CD4-positive, alpha-beta T cell treated with Interleukin-1 beta for 1 hour (primary cell): Measurements from ENCODE around the gene CACNG6.
A peak's percentile ranks its signal among the peaks of the same experiment; 100 is the strongest.

Experiments used
- DNase-seq, 2 donors: peaks; one replicate each; pipeline ENCODE4 v3.0.0-alpha.2; 2020 to 2022

The CACNG6 gene

GRCh38 chr19:54047616-54048015 lies 56.2 kb downstream of the CACNG6 start:
- peak in 1 of 2 donors; percentile 26 for DNase-seq
